HepG2 (cell line): Measurements from ENCODE around the gene ATP6V0D1. TPM values are rescaled to one million over a fixed set of nuclear protein-coding genes. Genes with fewer than 3 reads are reported as not detected.

Experiments used
- ATF7 ChIP-seq, 2 experiments: fragments of 450-650 bp in 1 of 2; sonication (generic) in 1 of 2; formaldehyde crosslinking in 1 of 2; IDR thresholded peaks; 2 replicates each; pipeline versions ENCODE4 v1.4.0 to v1.6.1; 2016 to 2020; ENCODE audit warnings: antibody characterized with exemption in 1 of 2, mild to moderate bottlenecking in 1 of 2, missing genetic modification reagents in 1 of 2
- FOXJ3 ChIP-seq: sonication (generic); formaldehyde crosslinking; IDR thresholded peaks from 2 replicates; pipeline ENCODE4 v1.4.0; 2020; ENCODE audit warnings: missing genetic modification reagents, mild to moderate bottlenecking, borderline replicate concordance
- JUN ChIP-seq: sonication (generic); formaldehyde crosslinking; IDR thresholded peaks from 2 replicates; pipeline ENCODE4 v1.4.0; 2020; ENCODE audit warnings: mild to moderate bottlenecking, missing genetic modification reagents
- KMT2B ChIP-seq: IDR thresholded peaks from 2 replicates; pipeline ENCODE4 v1.6.1; 2016; ENCODE audit warnings: missing genetic modification reagents, missing compliant biosample characterization
- RBM39 ChIP-seq: fragments of 200-400 bp; formaldehyde crosslinking; IDR thresholded peaks from one replicate; pipeline ENCODE4 v1.6.1; 2018; ENCODE audit warnings: antibody characterized with exemption, mild to moderate bottlenecking, low read depth, low read length; ENCODE audit not compliant: poor library complexity, severe bottlenecking
- SMARCE1 ChIP-seq: fragments of 450-650 bp; IDR thresholded peaks from 2 replicates; pipeline ENCODE4 v1.6.1; 2017; ENCODE audit warnings: borderline replicate concordance
- SMYD3 ChIP-seq: sonication (generic); formaldehyde crosslinking; IDR thresholded peaks from 2 replicates; pipeline ENCODE4 v1.8.1; 2023; ENCODE audit warnings: mild to moderate bottlenecking, missing genetic modification reagents
- SRSF4 ChIP-seq: fragments of 200-400 bp; formaldehyde crosslinking; IDR thresholded peaks from one replicate; pipeline ENCODE4 v1.6.1; 2018; ENCODE audit warnings: mild to moderate bottlenecking, low read depth, low read length, moderate library complexity; ENCODE audit not compliant: poor library complexity, severe bottlenecking
- WIZ ChIP-seq: sonication (generic); formaldehyde crosslinking; IDR thresholded peaks from 2 replicates; pipeline ENCODE4 v1.5.1; 2020; ENCODE audit warnings: mild to moderate bottlenecking, missing genetic modification reagents
- ZNF205 ChIP-seq: IDR thresholded peaks from 2 replicates; pipeline ENCODE4 v1.6.1; 2018; ENCODE audit warnings: missing biosample characterization, missing genetic modification reagents
- ZNF431 ChIP-seq: sonication (generic); formaldehyde crosslinking; IDR thresholded peaks from 2 replicates; pipeline ENCODE4 v1.9.0; 2022; ENCODE audit warnings: missing genetic modification reagents, low read depth, mild to moderate bottlenecking, borderline replicate concordance
- ZNF816 ChIP-seq: sonication (generic); formaldehyde crosslinking; IDR thresholded peaks from 2 replicates; pipeline ENCODE4 v1.8.0; 2022; ENCODE audit warnings: missing genetic modification reagents, mild to moderate bottlenecking, borderline replicate concordance
- polyA plus RNA-seq, 8 experiments: library from polyadenylated mRNA; depleted of rRNA in 3 of 8; stranded (reverse) in 7 of 8; unstranded in 1 of 8; fragments of >200 nt; fragmentation: Illumina TruSeq in 4 of 8; extraction: Trizol in 4 of 8; gene quantifications; 2 replicates each; pipeline versions ENCODE4 v1.2.1 to v1.2.3, GENCODE V29; 2011 to 2016; ENCODE audit warnings: low read depth in 4 of 8, missing spikeins in 1 of 8, mixed read lengths in 1 of 8; ENCODE audit not compliant: insufficient read depth in 1 of 8
- total RNA-seq, 5 experiments: library from RNA; depleted of rRNA; stranded (reverse); fragments of >200 nt; fragmentation: Illumina TruSeq; extraction: Trizol; gene quantifications; 2 replicates each; pipeline ENCODE4 v1.2.3, GENCODE V29; 2016; ENCODE audit warnings: low read depth in 1 of 5
- TF ChIP-seq, protein P1 (sequence below): sonication (generic); formaldehyde crosslinking; IDR thresholded peaks from 2 replicates; pipeline ENCODE4 v1.4.0; 2020; ENCODE audit warnings: missing genetic modification reagents, mild to moderate bottlenecking, borderline replicate concordance
- TF ChIP-seq, protein P2 (sequence below): sonication (generic); formaldehyde crosslinking; IDR thresholded peaks from 2 replicates; pipeline ENCODE4 v1.4.0; 2020; ENCODE audit warnings: missing genetic modification reagents
- TF ChIP-seq, protein P3 (sequence below): sonication (generic); formaldehyde crosslinking; IDR thresholded peaks from 2 replicates; pipeline ENCODE4 v1.4.0; 2020; ENCODE audit warnings: missing genetic modification reagents
- TF ChIP-seq, protein P4 (sequence below): IDR thresholded peaks from 2 replicates; pipeline ENCODE4 v1.6.1; 2016; ENCODE audit warnings: missing biosample characterization, missing genetic modification reagents, low read depth

Gene ATP6V0D1
- total and polyA plus RNA-seq, 2 of the 13 experiments (the other 11 are each of a cell fraction or from before 2014, with no cell fraction given) = 51.1 to 61.3 TPM

DNA sequence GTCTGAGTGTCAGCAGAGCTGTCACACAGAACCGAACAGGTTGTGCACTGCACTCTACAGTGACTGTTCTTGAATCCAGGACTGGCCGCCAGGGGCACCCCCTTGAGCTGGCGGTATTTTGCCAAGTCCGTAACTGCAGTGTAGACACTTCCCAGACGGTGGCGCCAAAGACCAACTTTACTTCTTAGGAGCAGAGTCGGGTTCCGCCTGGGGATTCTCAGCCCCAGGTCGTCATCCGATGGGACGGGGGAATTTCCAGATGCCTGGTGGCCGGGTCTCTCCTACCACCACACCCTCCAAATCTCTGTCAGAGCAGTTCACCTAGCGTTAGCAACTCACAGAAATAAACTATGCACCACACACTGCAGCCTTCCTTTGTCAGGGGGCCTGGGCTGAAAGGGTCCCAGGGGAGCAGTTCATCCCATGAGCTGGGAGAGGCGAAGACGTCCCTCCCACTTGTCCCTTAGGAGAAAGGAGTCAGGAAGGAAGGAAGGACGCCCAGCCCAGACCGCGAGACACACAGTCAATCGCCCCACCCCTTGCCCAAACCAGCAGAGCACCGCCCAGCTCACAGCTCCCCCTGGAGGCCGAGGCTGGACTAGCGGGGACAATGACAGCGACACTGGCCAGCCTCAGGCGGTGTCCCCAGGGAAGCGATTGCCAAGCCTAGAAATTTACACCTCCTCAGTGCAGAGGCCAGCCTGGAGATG, 40.3 kb upstream of the ATP6V0D1 start (continued):
- TF ChIP-seq, protein P1, sequence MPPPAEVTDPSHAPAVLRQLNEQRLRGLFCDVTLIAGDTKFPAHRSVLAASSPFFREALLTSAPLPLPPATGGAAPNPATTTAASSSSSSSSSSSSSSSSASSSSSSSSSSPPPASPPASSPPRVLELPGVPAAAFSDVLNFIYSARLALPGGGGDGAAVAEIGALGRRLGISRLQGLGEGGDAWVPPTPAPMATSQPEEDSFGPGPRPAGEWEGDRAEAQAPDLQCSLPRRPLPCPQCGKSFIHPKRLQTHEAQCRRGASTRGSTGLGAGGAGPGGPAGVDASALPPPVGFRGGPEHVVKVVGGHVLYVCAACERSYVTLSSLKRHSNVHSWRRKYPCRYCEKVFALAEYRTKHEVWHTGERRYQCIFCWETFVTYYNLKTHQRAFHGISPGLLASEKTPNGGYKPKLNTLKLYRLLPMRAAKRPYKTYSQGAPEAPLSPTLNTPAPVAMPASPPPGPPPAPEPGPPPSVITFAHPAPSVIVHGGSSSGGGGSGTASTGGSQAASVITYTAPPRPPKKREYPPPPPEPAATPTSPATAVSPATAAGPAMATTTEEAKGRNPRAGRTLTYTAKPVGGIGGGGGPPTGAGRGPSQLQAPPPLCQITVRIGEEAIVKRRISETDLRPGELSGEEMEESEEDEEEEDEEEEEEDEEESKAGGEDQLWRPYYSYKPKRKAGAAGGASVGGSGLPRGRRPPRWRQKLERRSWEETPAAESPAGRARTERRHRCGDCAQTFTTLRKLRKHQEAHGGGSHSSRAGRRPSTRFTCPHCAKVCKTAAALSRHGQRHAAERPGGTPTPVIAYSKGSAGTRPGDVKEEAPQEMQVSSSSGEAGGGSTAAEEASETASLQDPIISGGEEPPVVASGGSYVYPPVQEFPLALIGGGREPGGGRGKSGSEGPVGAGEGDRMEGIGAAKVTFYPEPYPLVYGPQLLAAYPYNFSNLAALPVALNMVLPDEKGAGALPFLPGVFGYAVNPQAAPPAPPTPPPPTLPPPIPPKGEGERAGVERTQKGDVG (CRISPR knock-in tag) = no peak
- peak; percentile 37; the same call in 1 of the 2 replicates for TF ChIP-seq SMYD3 (CRISPR knock-in tag)
- TF ChIP-seq, protein P2, sequence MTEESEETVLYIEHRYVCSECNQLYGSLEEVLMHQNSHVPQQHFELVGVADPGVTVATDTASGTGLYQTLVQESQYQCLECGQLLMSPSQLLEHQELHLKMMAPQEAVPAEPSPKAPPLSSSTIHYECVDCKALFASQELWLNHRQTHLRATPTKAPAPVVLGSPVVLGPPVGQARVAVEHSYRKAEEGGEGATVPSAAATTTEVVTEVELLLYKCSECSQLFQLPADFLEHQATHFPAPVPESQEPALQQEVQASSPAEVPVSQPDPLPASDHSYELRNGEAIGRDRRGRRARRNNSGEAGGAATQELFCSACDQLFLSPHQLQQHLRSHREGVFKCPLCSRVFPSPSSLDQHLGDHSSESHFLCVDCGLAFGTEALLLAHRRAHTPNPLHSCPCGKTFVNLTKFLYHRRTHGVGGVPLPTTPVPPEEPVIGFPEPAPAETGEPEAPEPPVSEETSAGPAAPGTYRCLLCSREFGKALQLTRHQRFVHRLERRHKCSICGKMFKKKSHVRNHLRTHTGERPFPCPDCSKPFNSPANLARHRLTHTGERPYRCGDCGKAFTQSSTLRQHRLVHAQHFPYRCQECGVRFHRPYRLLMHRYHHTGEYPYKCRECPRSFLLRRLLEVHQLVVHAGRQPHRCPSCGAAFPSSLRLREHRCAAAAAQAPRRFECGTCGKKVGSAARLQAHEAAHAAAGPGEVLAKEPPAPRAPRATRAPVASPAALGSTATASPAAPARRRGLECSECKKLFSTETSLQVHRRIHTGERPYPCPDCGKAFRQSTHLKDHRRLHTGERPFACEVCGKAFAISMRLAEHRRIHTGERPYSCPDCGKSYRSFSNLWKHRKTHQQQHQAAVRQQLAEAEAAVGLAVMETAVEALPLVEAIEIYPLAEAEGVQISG (CRISPR knock-in tag) = peak; percentile 65
- TF ChIP-seq, protein P3, sequence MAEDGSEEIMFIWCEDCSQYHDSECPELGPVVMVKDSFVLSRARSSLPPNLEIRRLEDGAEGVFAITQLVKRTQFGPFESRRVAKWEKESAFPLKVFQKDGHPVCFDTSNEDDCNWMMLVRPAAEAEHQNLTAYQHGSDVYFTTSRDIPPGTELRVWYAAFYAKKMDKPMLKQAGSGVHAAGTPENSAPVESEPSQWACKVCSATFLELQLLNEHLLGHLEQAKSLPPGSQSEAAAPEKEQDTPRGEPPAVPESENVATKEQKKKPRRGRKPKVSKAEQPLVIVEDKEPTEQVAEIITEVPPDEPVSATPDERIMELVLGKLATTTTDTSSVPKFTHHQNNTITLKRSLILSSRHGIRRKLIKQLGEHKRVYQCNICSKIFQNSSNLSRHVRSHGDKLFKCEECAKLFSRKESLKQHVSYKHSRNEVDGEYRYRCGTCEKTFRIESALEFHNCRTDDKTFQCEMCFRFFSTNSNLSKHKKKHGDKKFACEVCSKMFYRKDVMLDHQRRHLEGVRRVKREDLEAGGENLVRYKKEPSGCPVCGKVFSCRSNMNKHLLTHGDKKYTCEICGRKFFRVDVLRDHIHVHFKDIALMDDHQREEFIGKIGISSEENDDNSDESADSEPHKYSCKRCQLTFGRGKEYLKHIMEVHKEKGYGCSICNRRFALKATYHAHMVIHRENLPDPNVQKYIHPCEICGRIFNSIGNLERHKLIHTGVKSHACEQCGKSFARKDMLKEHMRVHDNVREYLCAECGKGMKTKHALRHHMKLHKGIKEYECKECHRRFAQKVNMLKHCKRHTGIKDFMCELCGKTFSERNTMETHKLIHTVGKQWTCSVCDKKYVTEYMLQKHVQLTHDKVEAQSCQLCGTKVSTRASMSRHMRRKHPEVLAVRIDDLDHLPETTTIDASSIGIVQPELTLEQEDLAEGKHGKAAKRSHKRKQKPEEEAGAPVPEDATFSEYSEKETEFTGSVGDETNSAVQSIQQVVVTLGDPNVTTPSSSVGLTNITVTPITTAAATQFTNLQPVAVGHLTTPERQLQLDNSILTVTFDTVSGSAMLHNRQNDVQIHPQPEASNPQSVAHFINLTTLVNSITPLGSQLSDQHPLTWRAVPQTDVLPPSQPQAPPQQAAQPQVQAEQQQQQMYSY (CRISPR knock-in tag) = no peak
- TF ChIP-seq, protein P4, sequence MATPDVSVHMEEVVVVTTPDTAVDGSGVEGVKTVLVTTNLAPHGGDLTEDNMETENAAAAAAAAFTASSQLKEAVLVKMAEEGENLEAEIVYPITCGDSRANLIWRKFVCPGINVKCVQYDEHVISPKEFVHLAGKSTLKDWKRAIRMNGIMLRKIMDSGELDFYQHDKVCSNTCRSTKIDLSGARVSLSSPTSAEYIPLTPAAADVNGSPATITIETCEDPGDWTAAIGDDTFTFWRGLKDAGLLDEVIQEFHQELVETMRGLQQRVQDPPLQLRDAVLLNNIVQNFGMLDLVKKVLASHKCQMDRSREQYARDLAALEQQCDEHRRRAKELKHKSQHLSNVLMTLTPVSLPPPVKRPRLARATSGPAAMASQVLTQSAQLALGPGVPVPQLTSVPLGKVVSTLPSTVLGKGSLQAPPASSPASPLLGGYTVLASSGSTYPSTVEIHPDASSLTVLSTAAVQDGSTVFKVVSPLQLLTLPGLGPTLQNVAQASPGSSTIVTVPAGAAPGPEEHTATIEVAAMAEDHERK (CRISPR knock-in tag) = no peak
- peak; percentile 46; the same call in 1 of the 2 replicates for TF ChIP-seq ZNF205 (CRISPR knock-in tag)
- TF ChIP-seq KMT2B (CRISPR knock-in tag) = no peak
- TF ChIP-seq JUN (CRISPR knock-in tag) = no peak
- no peak for TF ChIP-seq ZNF431
- TF ChIP-seq ATF7 (IDR thresholded peaks at IDR 0.05) = no peak
- TF ChIP-seq ATF7 (CRISPR knock-in tag; IDR thresholded peaks at IDR 0.05) = no peak
- TF ChIP-seq WIZ (CRISPR knock-in tag) = no peak
- peak; percentile 78 for TF ChIP-seq RBM39
- TF ChIP-seq FOXJ3 = no peak; the same call in 1 of the 2 replicates
- no peak for TF ChIP-seq SRSF4
- no peak for TF ChIP-seq SMARCE1
- no peak for TF ChIP-seq ZNF816
